ENCODE measurements around the gene AVP. TPM values are rescaled to one million over a fixed set of nuclear protein-coding genes. Genes with fewer than 3 reads are reported as not detected.

The AVP gene
- total RNA-seq, 3 donors from 2014 or later = not detected

DNA sequence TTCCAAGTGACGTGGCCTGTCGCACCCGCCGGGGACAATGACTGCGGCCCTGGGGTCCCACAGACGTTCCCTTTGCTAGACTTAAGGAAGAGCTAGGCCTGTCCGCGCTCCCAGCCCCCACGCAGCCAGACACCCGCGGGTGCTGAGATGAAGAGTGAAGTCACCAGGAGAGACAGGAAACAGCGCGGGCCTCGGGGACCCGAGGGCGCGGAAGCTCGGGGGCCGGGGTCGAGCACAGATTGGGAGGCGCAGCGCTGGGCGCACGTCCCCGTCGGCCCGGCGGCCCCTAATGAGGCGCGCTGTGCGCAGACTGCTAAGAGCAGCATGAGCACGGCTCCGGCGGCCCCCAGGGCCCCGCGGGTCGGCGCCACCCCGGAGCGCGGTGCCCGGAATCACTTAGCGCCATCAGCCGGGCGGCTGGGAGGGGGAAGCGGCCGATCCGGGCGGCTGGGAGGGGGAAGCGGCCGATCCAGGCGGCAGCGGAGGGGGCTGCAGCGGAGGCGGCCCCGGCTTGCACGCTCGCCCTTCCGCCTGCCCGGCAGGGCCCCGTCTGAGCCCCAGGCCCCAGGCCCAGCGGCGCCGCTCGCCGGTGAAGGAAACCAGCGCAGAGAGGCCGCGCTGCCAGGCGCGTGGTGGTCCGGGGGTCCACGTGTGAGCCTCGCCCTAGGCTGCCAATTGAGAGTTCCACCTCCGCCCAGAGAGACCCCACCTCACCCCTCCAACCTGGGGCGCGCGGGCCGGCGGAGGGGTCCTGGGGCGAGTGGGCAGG is 8.3 kb upstream of the AVP start:
- ATAC-seq (peak; percentile 13), DNase-seq (no peak)
- TF ChIP-seq, protein P1, sequence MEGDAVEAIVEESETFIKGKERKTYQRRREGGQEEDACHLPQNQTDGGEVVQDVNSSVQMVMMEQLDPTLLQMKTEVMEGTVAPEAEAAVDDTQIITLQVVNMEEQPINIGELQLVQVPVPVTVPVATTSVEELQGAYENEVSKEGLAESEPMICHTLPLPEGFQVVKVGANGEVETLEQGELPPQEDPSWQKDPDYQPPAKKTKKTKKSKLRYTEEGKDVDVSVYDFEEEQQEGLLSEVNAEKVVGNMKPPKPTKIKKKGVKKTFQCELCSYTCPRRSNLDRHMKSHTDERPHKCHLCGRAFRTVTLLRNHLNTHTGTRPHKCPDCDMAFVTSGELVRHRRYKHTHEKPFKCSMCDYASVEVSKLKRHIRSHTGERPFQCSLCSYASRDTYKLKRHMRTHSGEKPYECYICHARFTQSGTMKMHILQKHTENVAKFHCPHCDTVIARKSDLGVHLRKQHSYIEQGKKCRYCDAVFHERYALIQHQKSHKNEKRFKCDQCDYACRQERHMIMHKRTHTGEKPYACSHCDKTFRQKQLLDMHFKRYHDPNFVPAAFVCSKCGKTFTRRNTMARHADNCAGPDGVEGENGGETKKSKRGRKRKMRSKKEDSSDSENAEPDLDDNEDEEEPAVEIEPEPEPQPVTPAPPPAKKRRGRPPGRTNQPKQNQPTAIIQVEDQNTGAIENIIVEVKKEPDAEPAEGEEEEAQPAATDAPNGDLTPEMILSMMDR (IDR thresholded peaks at IDR 0.05) = no peak
- Histone ChIP-seq H3K36me3 (ENCODE audit: low read depth) (no peaks in the 10 kb centered on the region), H3K9me3 (no peaks in the 10 kb centered on the region), H3K4me1 (ENCODE audit: low read depth) (no peaks in the 10 kb centered on the region), H3K4me3 (no peak overlapping the region)
- intact Hi-C loops (cut with DNase I, micrococcal nuclease) = no loop called here

DNA sequence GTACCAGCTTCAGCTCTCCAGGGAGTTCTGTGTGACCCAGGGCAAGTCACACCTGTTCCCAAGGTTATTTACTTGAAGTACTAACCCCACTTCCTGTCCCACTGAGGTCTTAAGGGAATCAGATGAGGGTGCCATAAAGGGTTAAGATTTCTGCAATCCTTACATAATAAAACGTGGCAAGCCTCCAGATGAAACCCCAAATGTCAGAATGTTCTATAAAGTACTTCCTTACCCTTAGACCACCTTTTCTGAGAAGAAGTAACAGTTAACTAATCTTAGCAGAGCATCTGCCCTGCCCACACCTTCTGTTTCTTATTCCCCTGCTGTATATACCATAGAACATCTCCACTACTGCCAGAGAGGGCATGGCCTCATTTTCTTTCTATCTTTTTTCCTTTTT is 6.0 kb upstream of the AVP start:
- no peak for ATAC-seq
- no peaks in the 10 kb centered on the region for H3K9me3 ChIP-seq
- TF ChIP-seq, protein P1 (IDR thresholded peaks at IDR 0.05) = no peak
- intact Hi-C loops (cut with DNase I, micrococcal nuclease) = no loop called here
- no peak overlapping the region for H3K4me3 ChIP-seq
- H3K36me3 ChIP-seq (ENCODE audit: low read depth) = no peaks in the 10 kb centered on the region
- no peaks in the 10 kb centered on the region for H3K4me1 ChIP-seq (ENCODE audit: low read depth)
- no peak for DNase-seq

GRCh38 chr20:3088031-3088430 is 3.5 kb upstream of the AVP start:
- TF ChIP-seq, protein P1 (IDR thresholded peaks at IDR 0.05) = no peak
- ATAC-seq (no peak), DNase-seq (no peak)
- H3K36me3 ChIP-seq (ENCODE audit: low read depth) = no peaks in the 10 kb centered on the region
- peaks cover 3% of the 10 kb centered on the region for H3K4me1 ChIP-seq (ENCODE audit: low read depth)
- no peak overlapping the region for H3K4me3 ChIP-seq
- intact Hi-C loops (cut with DNase I, micrococcal nuclease) = no loop called here
- no peaks in the 10 kb centered on the region for H3K9me3 ChIP-seq

GRCh38 chr20:3085571-3086072 is 1.1 kb upstream of the AVP start:
- DNase-seq (no peak), ATAC-seq (no peak)
- Histone ChIP-seq H3K36me3 (ENCODE audit: low read depth) (no peaks in the 10 kb centered on the region), H3K4me3 (no peak overlapping the region), H3K9me3 (no peaks in the 10 kb centered on the region), H3K4me1 (ENCODE audit: low read depth) (peaks cover 10% of the 10 kb centered on the region)
- intact Hi-C loops (cut with DNase I, micrococcal nuclease) = no loop called here
- TF ChIP-seq, protein P1 (IDR thresholded peaks at IDR 0.05) = no peak

- DNase-seq (no peak), ATAC-seq (no peak)
- no peaks in the 10 kb centered on the region for H3K36me3 ChIP-seq (ENCODE audit: low read depth)
- intact Hi-C loops (cut with DNase I, micrococcal nuclease) = no loop called here
- H3K4me1 ChIP-seq (ENCODE audit: low read depth) = peaks cover 10% of the 10 kb centered on the region
- H3K4me3 ChIP-seq = no peak overlapping the region
- no peaks in the 10 kb centered on the region for H3K9me3 ChIP-seq
- TF ChIP-seq, protein P1 (IDR thresholded peaks at IDR 0.05) = no peak
These were observed 449 bp upstream of the AVP start for GRCh38 chr20:3084986-3085360.
